ENCODE measurements around the gene IGHMBP2. TPM values are rescaled to one million over a fixed set of nuclear protein-coding genes. Genes with fewer than 3 reads are reported as not detected.

Gene IGHMBP2
- polyA plus RNA-seq, 6 donors from 2014 or later, result 3.1 to 12.6 (median 6.8) TPM

DNA sequence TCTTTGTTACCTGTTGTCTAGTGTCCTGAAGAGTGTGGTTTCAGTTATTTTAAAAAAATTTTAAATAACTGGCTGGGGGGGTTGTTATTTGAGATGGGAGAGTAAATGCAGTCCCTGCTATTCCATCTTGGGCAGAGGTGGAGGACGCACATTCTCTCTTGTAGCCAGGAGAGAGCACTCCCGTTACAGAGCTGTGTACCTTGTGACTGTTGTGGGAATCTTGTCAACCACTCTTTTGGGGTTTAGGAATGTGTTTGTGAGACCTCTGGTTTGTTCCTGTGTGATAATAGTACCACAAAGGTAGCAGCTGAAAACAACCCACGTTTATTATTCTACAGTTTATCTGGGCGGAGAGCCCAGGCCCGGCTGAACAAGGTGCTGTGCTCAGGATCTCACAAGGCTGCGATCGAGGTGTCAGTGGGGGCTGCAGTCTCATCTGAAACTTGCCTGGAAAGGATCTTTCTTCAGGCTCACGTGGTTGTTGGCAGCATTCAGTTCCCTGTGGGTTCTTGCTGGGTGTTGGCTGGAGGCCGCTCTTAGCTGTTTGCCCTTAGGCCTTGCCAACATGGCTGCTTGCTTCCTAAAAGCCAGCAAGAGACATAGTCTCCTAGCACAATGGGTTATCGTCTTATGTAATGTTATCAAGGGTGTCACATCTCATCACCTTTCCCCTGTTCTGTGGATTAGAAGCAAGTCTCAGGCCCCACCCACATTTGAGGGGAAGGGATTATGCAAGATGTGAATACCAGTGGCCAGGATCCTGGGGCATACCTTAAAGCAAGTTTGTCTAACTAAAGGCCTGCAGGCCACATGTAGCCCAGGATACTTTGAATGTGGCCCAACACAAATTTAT, 20.6 kb downstream of the IGHMBP2 start:
- H3K9me3 Mint-ChIP-seq, result peaks cover 6 to 37% (median 33%) of the 10 kb centered on the region in 7 donors
- H3K36me3 Mint-ChIP-seq, result peaks cover 47 to 55% of the 10 kb centered on the region in 2 donors
- H3K4me1 Mint-ChIP-seq, result peaks cover 0 to 12% (median 8%) of the 10 kb centered on the region in 3 donors
- no peak overlapping the region for H3K4me3 Mint-ChIP-seq
- DNase-seq, result no peak
- H3K27me3 Mint-ChIP-seq, result no peaks in the 10 kb centered on the region
- ATAC-seq (ENCODE audit: low read depth in 2 of 2), result no peak
- H3K27ac Mint-ChIP-seq, result no peak overlapping the region

DNA sequence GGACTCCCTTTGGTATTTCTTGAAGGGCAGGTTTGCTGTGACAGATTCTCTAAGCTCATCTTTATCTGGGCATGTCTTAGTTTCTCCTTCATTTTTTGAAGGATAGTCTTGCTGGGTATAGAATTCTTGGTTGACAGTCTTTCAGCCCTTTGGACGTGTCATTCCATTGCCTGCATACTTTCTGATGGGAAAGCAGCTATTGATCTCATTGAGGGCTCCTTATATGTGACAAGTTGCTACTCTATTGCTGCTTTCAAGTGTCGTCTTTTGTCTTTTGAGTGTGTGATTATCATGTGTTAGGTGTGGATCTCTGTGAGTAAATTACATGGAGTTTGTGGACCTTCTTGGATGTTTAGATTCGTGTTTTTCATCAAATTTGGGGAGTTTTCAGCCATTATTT, 21.9 kb downstream of the IGHMBP2 start:
- ATAC-seq (ENCODE audit: low read depth in 2 of 2) (no peak), DNase-seq (no peak)
- no peaks in the 10 kb centered on the region for H3K27me3 Mint-ChIP-seq
- peak overlapping the region in 1 of 8 donors; percentile 52 for H3K4me3 Mint-ChIP-seq
- H3K4me1 Mint-ChIP-seq, result peaks cover 0 to 16% (median 8%) of the 10 kb centered on the region in 3 donors
- H3K27ac Mint-ChIP-seq, result no peak overlapping the region
- peaks cover 6 to 37% (median 33%) of the 10 kb centered on the region in 7 donors for H3K9me3 Mint-ChIP-seq
- H3K36me3 Mint-ChIP-seq, result peaks cover 51 to 57% of the 10 kb centered on the region in 2 donors

DNA sequence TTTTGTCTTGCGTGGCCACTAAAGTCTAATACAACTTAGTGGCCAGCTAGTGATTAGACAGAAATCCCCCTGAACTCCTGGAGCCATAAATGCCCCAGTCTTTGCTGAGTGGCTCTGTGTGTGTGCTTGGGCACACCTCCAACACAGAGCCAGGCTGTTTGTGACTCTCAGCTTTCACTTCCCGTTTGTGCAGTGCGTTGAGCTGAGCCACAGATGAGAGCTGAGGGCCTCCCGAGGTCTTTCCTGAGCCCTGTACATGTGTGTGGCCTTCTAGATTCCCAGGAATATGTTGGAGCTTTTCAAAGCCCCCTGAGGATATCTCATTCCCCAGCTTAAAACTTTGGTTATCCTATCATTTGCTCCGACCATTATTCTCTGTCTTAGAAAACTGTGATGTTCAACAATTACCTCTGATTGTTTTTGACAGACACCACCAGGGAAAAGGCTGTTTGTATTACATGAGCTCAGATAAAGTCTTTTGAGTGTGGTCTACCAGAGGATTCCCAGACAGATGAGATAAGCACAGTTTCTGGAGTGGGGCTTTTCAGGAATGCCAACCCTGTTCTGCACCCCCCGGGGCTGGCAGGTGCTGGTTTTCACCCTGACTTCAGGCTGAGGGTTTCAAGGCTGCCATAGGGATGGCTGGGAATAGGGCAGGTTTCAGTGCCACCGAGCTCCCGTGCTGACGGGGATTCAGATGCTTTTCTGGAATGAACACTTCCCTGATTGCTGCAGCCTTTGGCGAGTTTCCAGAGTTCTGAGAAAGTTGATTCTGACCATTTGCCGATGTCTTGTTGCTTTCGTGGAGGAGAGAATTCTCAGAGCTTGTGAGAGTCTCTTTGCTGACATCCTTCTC, 23.8 kb downstream of the IGHMBP2 start:
- H3K4me1 Mint-ChIP-seq, result peaks cover 0 to 16% (median 8%) of the 10 kb centered on the region in 3 donors
- peak overlapping the region in 2 of 6 donors; percentile 41 to 58 for H3K27ac Mint-ChIP-seq
- peaks cover 46 to 51% of the 10 kb centered on the region in 2 donors for H3K36me3 Mint-ChIP-seq
- ATAC-seq (ENCODE audit: low read depth in 2 of 2), result peak; percentile 90 to 94
- no peak overlapping the region for H3K4me3 Mint-ChIP-seq
- peaks cover 6 to 37% (median 33%) of the 10 kb centered on the region in 7 donors for H3K9me3 Mint-ChIP-seq
- DNase-seq, result peak; percentile 9
- no peaks in the 10 kb centered on the region for H3K27me3 Mint-ChIP-seq

DNA sequence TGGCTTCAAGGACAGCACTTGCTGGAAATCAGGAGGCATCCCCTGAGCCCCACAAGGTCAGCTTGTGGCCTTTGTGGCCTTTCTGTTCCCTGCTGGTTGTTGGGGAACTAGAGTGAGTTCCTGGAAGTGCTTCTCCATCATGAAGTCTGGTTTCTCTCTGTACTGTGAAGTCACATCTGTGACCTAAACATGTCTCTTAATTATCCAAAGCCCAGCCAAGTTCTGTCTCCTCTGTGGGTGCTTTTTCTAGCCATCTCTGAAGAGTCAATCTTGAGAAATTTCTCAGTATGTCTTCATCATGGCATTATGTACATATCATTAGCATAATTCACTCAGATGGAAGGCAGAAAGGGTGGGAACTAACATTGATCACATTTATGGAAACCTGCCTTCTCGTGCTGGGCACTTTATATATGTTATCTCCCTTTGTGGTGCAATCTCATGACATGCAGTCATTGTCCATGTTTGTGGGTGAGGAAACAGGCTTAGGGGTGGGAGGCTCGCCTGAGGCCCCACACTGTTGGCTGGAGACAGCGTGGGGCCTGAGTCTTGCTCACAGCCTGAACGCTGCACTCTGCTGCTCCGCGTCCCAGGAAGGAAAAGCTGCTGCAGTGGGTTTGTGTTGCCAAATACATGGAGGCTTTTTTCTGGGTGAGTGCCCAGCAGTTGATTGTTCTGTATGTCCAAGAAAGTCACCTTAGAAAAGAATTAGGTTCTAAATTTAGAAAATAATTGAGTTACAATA, 24.6 kb downstream of the IGHMBP2 start:
- Mint-ChIP-seq H3K27me3 (no peaks in the 10 kb centered on the region), H3K36me3 (peaks cover 42 to 43% of the 10 kb centered on the region in 2 donors), H3K9me3 (peaks cover 6 to 37% (median 33%) of the 10 kb centered on the region in 7 donors), H3K4me1 (peaks cover 0 to 16% (median 8%) of the 10 kb centered on the region in 3 donors), H3K4me3 (no peak overlapping the region), H3K27ac (no peak overlapping the region)
- DNase-seq, result no peak
- no peak for ATAC-seq (ENCODE audit: low read depth in 2 of 2)

DNA sequence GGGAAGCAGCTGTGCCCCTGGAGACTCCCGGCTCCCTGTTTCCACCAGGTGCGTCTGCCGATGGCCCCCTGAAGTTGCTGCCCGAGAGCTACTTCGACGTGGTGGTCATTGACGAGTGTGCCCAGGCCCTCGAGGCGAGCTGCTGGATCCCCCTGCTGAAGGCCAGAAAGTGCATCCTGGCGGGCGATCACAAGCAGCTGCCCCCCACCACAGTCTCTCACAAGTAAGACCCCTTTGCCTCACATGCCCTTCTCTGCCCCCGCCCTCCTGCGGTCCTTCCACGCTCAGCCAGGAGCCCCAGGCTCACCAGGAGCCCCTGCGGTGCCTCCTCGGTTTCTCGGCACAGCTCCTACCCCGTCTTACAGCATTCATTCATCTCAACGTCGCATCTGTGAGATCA, 25.4 kb downstream of the IGHMBP2 start:
- ATAC-seq (ENCODE audit: low read depth in 2 of 2) (no peak), DNase-seq (no peak)
- Mint-ChIP-seq H3K4me3 (no peak overlapping the region), H3K36me3 (peaks cover 33 to 36% of the 10 kb centered on the region in 2 donors), H3K27me3 (no peaks in the 10 kb centered on the region), H3K9me3 (peaks cover 6 to 30% (median 26%) of the 10 kb centered on the region in 7 donors), H3K27ac (peak overlapping the region in 1 of 6 donors; percentile 18), H3K4me1 (peaks cover 0 to 16% (median 8%) of the 10 kb centered on the region in 3 donors)

DNA sequence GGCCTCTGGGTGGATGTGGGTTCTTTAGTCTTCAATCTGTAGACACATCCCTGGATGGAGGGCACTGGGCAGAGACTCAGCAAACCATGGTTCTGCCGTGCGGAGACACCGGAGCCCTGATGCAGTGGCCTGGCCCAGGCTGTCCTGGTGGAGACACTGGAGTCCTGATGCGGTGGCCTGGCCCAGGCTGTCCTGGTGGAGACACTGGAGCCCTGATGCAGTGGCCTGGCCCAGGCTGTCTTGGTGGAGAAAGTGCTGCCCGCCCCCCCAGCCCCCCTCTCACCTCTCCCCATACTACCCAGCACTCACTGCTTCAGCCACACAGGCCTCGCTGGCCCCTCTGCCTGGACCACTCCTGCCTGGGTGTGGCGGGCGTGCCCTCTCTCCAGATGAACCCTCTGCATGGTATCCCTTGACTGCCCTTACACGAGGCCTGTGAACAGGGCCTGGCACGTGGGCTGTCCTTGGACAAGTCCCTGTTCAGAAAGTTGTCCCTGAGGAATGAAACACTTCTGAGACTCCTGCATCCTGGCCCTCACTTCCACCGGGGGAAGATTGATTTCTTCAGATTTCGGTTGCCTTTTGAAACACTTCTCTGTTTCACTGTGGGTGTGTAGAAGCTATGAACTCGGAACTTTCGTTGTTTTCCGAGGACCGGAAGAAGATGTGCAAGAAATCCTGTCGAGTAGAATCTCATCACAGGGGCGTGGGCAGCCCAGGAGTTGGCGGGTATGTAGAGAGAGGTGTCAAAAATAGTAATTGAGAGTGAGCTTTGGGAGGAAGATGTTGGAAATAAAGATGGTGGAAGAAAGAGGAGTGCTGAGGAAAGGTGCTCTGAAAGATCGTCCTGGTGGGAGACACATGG, 26.2 kb downstream of the IGHMBP2 start:
- peak overlapping the region in 2 of 6 donors; percentile 4 to 31 for H3K27ac Mint-ChIP-seq
- peaks cover 26 to 29% of the 10 kb centered on the region in 2 donors for H3K36me3 Mint-ChIP-seq
- H3K27me3 Mint-ChIP-seq, result no peaks in the 10 kb centered on the region
- ATAC-seq (ENCODE audit: low read depth in 2 of 2), result no peak
- H3K9me3 Mint-ChIP-seq, result peaks cover 6 to 23% (median 19%) of the 10 kb centered on the region in 7 donors
- H3K4me1 Mint-ChIP-seq, result peaks cover 0 to 16% (median 8%) of the 10 kb centered on the region in 3 donors
- peak overlapping the region in 1 of 8 donors; percentile 42 for H3K4me3 Mint-ChIP-seq
- DNase-seq, result no peak

DNA sequence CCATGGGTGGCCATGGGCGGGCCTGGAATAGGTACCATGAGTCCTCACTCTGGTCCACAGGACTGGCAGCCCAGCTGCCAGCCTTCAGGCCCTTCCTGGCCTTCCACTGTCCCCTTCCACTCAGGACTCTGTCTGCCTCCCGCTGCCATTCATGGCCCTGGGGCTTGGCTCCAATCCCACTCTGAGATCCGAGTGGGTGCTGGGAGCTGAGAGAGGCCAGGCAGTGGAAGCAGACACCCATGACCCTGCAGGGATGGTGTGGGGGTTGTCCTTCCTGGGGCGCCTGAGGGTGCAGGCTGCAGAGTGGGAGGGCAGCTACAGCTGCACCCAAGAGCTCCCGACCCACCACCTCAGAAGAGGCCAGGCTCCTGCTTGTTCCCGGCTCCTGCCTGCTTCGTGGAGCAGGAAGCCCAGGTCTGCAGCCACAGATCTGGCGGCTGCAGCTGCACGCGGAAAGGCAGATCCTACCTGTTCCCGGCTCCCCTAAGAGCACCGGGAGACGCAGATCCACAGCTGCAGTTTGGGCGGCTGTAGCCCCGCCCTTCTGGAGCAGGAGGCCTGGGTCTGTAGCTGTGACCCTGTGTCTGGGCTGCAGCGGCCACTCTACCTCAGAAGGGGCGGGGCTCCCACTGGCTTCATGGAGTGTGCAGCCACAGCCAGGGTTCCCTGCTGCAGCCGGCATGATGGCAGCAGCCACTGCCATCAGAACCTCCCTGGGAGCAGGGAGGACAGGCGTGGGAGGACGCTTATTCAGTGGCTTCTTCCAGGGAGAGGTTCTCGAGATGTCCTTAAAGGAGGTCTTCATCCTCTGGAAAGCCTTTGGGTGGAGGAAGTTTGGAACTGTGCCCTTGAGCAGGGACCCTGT, 27.5 kb downstream of the IGHMBP2 start:
- ATAC-seq (ENCODE audit: low read depth in 2 of 2) (no peak), DNase-seq (no peak)
- Mint-ChIP-seq H3K4me3 (no peak overlapping the region), H3K4me1 (peaks cover 0 to 16% (median 8%) of the 10 kb centered on the region in 3 donors), H3K36me3 (peaks cover 18 to 19% of the 10 kb centered on the region in 2 donors), H3K27me3 (no peaks in the 10 kb centered on the region), H3K27ac (no peak overlapping the region), H3K9me3 (peaks cover 0 to 12% (median 7%) of the 10 kb centered on the region in 7 donors)

DNA sequence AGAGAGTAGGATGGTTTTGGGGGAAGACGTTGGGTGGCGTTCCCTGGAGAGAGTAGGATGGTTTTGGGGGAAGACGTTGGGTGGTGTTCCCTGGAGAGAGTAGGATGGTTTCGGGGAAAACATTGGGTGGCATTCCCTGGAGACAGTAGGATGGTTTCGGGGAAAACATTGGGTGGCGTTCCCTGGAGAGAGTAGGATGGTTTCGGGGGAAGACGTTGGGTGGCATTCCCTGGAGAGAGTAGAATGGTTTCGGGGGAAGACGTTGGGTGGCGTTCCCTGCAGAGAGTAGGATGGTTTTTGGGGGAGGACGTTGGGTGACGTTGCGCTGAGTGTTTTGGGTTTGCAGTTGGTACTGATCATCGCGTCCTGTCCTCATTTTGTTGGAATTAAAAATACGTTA, 28.2 kb downstream of the IGHMBP2 start:
- H3K36me3 Mint-ChIP-seq, result peaks cover 17% of the 10 kb centered on the region in 2 donors
- H3K27ac Mint-ChIP-seq, result no peak overlapping the region
- DNase-seq (no peak), ATAC-seq (ENCODE audit: low read depth in 2 of 2) (no peak)
- no peak overlapping the region for H3K4me3 Mint-ChIP-seq
- peaks cover 0 to 6% (median 6%) of the 10 kb centered on the region in 7 donors for H3K9me3 Mint-ChIP-seq
- H3K4me1 Mint-ChIP-seq, result peaks cover 0 to 15% (median 8%) of the 10 kb centered on the region in 3 donors
- no peaks in the 10 kb centered on the region for H3K27me3 Mint-ChIP-seq

DNA sequence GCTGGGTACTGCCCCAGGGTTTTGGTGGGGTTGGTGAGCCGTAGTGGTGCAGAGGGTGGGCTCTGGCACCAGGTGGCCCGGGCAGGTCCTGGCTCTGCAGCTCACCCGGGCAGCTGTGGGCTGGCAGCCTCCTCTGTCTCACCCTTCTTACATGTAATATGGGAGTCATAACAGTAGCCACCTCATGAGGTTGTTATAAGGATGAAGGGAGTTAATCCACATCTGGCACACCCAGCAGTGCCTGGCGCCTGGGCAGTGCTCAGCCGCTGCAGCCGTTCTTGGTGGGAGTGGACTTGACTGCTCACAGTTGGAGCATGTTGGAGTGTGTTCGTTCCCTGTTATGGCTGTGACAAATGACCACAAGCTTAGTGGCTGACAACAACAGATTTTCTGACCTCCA, 28.7 kb downstream of the IGHMBP2 start:
- no peak for DNase-seq
- peaks cover 12 to 17% of the 10 kb centered on the region in 2 donors for H3K36me3 Mint-ChIP-seq
- H3K27me3 Mint-ChIP-seq, result no peaks in the 10 kb centered on the region
- H3K4me1 Mint-ChIP-seq, result peaks cover 0 to 11% (median 4%) of the 10 kb centered on the region in 3 donors
- no peak overlapping the region for H3K4me3 Mint-ChIP-seq
- no peak for ATAC-seq (ENCODE audit: low read depth in 2 of 2)
- H3K9me3 Mint-ChIP-seq, result peaks cover 0 to 3% (median 1%) of the 10 kb centered on the region in 7 donors
- no peak overlapping the region for H3K27ac Mint-ChIP-seq

DNA sequence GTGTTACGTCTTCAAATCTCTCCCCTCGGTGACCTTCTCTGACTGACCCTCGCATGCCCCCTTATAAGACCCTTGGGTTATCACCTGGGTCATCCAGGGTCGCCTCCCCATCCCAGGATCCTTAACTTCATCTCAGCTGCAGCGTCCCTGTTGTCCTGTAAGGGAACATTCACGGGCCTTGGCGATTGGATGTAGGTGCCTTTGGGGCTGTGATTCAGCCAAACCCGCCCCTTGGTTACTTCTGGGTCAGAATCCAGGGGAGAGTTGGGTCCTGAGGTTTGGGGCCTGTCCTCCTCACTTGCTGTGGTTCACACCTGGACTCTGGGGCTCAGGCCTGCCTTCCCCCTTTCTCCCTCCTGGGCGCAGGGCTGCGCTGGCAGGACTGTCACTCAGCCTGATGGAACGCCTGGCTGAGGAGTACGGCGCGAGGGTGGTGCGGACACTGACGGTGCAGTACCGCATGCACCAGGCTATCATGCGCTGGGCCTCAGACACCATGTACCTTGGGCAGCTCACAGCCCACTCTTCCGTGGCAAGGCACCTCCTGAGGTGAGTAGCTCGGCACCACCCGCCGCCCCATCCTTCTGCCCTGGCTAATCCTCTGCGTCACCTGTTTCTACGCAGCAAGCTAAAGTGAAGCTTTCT, 29.4 kb downstream of the IGHMBP2 start:
- Mint-ChIP-seq H3K4me1 (peaks cover 0 to 6% (median 0%) of the 10 kb centered on the region in 3 donors), H3K4me3 (no peak overlapping the region), H3K9me3 (no peaks in the 10 kb centered on the region), H3K36me3 (peaks cover 8 to 17% of the 10 kb centered on the region in 2 donors), H3K27ac (no peak overlapping the region), H3K27me3 (no peaks in the 10 kb centered on the region)
- ATAC-seq (ENCODE audit: low read depth in 2 of 2) (no peak), DNase-seq (no peak)

DNA sequence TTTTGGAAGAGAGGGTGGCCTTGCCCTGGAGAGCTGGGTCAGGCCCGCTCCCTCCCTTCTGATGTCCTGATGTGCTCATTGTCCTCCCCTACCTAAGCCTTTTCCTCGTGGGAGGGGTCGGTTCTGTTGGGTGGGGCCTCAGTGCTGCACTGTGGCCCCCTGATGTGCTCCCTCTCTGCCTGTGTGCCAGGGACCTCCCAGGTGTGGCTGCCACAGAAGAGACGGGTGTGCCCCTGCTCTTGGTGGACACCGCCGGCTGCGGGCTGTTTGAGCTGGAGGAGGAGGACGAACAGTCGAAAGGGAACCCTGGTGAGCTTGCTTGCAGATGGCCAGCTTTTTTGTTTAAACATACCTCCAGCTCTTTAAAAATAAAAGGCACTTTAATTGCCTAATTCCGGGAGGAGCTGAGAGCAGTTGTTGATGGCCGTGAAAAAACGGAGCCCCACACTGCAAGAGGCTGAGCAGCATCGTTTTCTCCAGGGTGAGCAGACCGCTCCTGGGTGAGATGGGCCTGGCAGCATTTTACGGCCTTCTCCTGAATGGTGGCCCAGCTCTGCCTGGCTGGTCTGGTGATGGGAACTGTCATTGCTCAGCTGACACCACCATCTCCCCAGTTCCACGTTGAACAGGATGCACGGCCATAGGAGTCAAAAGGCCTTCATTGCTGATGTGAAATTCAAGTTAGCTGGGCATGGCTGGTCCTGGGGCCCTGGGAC, 30.1 kb downstream of the IGHMBP2 start:
- Mint-ChIP-seq H3K4me3 (no peak overlapping the region), H3K27me3 (no peaks in the 10 kb centered on the region), H3K9me3 (no peaks in the 10 kb centered on the region), H3K27ac (no peak overlapping the region), H3K4me1 (peaks cover 0 to 6% (median 0%) of the 10 kb centered on the region in 3 donors), H3K36me3 (peaks cover 7 to 20% of the 10 kb centered on the region in 2 donors)
- no peak for ATAC-seq (ENCODE audit: low read depth in 2 of 2)
- DNase-seq, result no peak
